Measurements from ENCODE around the gene TBX1. TPM values are rescaled to one million over a fixed set of nuclear protein-coding genes. Genes with fewer than 3 reads are reported as not detected.

Gene TBX1
- total and polyA plus RNA-seq, 10 of the 15 experiments (the other 5 are each of a cell fraction or from before 2014, with no cell fraction given), result not detected

GRCh38 chr22:19732403-19733113 is 28.0 kb upstream of the TBX1 start:
- POLR2A ChIA-PET, result no interaction called here
- H4K20me1 ChIP-seq (ENCODE audit: control insufficient read depth, insufficient read depth), result no peaks in the 10 kb centered on the region; the same call in 1 of the 2 replicates
- TF ChIP-seq ELK1 (IDR thresholded peaks at IDR 0.05; ENCODE audit: low read depth, low read length) (no peak), PAX8 (IDR thresholded peaks at IDR 0.05) (no peak)
- H3K9ac ChIP-seq (ENCODE audit: control insufficient read depth, insufficient read depth, low read length), result no peak overlapping the region
- DNase-seq (ENCODE audit: low read depth, low spot score), result no peak
- no peak for ATAC-seq
- no peak overlapping the region for H2AFZ ChIP-seq (ENCODE audit: control insufficient read depth, low read depth, low read length)
- FAIRE-seq, result no peak
- H3K27me3 ChIP-seq (replicated peaks in 1 of 2; ENCODE audit: control insufficient read depth in 2 of 2, insufficient read depth in 2 of 2, low read length in 1 of 2), result no peaks in the 10 kb centered on the region
- H3K4me1 ChIP-seq (ENCODE audit: control insufficient read depth, insufficient read depth, low read length), result no peaks in the 10 kb centered on the region
- RAD21 ChIA-PET (ENCODE audit: unreplicated experiment), result interaction anchor here (1.0 to 1.1 kb wide), 2 partner anchors 11 to 178 kb away, joined by 3 to 5 read pairs; no protein-coding TSS in a partner anchor
- WGBS (ENCODE audit: insufficient coverage, insufficient replicate concordance, low lambda C conversion rate, missing lambda C conversion rate), result 37% methylated on average over 10 of the region's 10 CpGs
- H3K4me2 ChIP-seq (ENCODE audit: control insufficient read depth, insufficient read depth), result no peak overlapping the region
- SMC1A ChIA-PET (ENCODE audit: uncharacterized antibody, unreplicated experiment), result interaction anchor here (0.8 kb wide), 1 partner anchor 177 kb away, joined by 3 read pairs; no protein-coding TSS in a partner anchor
- no peak overlapping the region for H3K4me3 ChIP-seq
- H3K9me3 ChIP-seq (replicated peaks; ENCODE audit: control insufficient read depth, insufficient read depth, low read length), result no peaks in the 10 kb centered on the region
- no peaks in the 10 kb centered on the region for H3K36me3 ChIP-seq (ENCODE audit: control insufficient read depth in 2 of 2, insufficient read depth in 2 of 2, low read length in 1 of 2)
- CTCF ChIA-PET, result interaction anchor here (1.0 to 5.7 kb wide), 3 partner anchors 41 to 279 kb away, joined by 3 to 94 read pairs (median 4); no protein-coding TSS in a partner anchor
- no peak overlapping the region for H3K27ac ChIP-seq (ENCODE audit: control insufficient read depth, insufficient read depth)
- no peaks in the 10 kb centered on the region for H3K79me2 ChIP-seq (ENCODE audit: control insufficient read depth, insufficient read depth, low read length)
- intact Hi-C loops (cut with micrococcal nuclease; ENCODE audit: unreplicated experiment), result no loop called here
- no TSS peak for BruUV-seq (replicated peaks)
- in situ Hi-C loops (cut with MboI), result loop anchor here (5.0 kb wide), 1 partner anchor 185 kb away; no protein-coding TSS in a partner anchor

- H3K36me3 ChIP-seq (ENCODE audit: control insufficient read depth in 2 of 2, insufficient read depth in 2 of 2, low read length in 1 of 2), result no peaks in the 10 kb centered on the region
- no peaks in the 10 kb centered on the region; the same call in 1 of the 2 replicates for H4K20me1 ChIP-seq (ENCODE audit: control insufficient read depth, insufficient read depth)
- H3K27me3 ChIP-seq (replicated peaks in 1 of 2; ENCODE audit: control insufficient read depth in 2 of 2, insufficient read depth in 2 of 2, low read length in 1 of 2), result no peaks in the 10 kb centered on the region
- DNase-seq (ENCODE audit: low read depth, low spot score), result no peak
- H3K4me1 ChIP-seq (ENCODE audit: control insufficient read depth, insufficient read depth, low read length), result no peaks in the 10 kb centered on the region
- SMC1A ChIA-PET (ENCODE audit: uncharacterized antibody, unreplicated experiment), result no interaction called here
- H3K9me3 ChIP-seq (replicated peaks; ENCODE audit: control insufficient read depth, insufficient read depth, low read length), result no peaks in the 10 kb centered on the region
- in situ Hi-C loops (cut with MboI) (loop anchor here (5.0 kb wide), 1 partner anchor 184 kb away; no protein-coding TSS in a partner anchor), intact Hi-C loops (cut with micrococcal nuclease; ENCODE audit: unreplicated experiment) (no loop called here)
- CTCF ChIA-PET, result interaction anchor here (1.8 kb wide), 1 partner anchor 39 kb away, joined by 4 read pairs; no protein-coding TSS in a partner anchor
- BruUV-seq (replicated peaks), result no TSS peak
- RAD21 ChIA-PET (ENCODE audit: unreplicated experiment), result interaction anchor here (1.1 kb wide), 1 partner anchor 176 kb away, joined by 3 read pairs; no protein-coding TSS in a partner anchor
- H3K4me3 ChIP-seq, result no peak overlapping the region
- WGBS (ENCODE audit: insufficient coverage, insufficient replicate concordance, low lambda C conversion rate, missing lambda C conversion rate), result 18% methylated on average over 5 of the region's 5 CpGs
- H2AFZ ChIP-seq (ENCODE audit: control insufficient read depth, low read depth, low read length), result no peak overlapping the region
- POLR2A ChIA-PET, result no interaction called here
- H3K79me2 ChIP-seq (ENCODE audit: control insufficient read depth, insufficient read depth, low read length), result no peaks in the 10 kb centered on the region
- no peak for ATAC-seq
- H3K4me2 ChIP-seq (ENCODE audit: control insufficient read depth, insufficient read depth), result no peak overlapping the region
- no peak for FAIRE-seq
- H3K9ac ChIP-seq (ENCODE audit: control insufficient read depth, insufficient read depth, low read length), result no peak overlapping the region
- H3K27ac ChIP-seq (ENCODE audit: control insufficient read depth, insufficient read depth), result no peak overlapping the region
- TF ChIP-seq TBL1XR1 (IDR thresholded peaks at IDR 0.05; ENCODE audit: low read depth, low read length) (no peak), NR2C2 (IDR thresholded peaks at IDR 0.05; ENCODE audit: borderline replicate concordance, control insufficient read depth, insufficient read length, low read depth) (no peak), STAT1 (conservative IDR thresholded peaks at IDR 0.05) (no peak), IRF5 (IDR thresholded peaks at IDR 0.05; ENCODE audit: borderline replicate concordance) (no peak), FOXK2 (IDR thresholded peaks at IDR 0.05) (no peak), HSF1 (IDR thresholded peaks at IDR 0.05; ENCODE audit: low read depth, low read length) (no peak)
Measured at GRCh38 chr22:19733755-19734154, 26.8 kb upstream of the TBX1 start.
